Activated CD4-positive, alpha-beta T cell treated with anti-CD3 and anti-CD28 coated beads, Interleukin-2, amount 10 ng/mL, durations not matched to agents 24 days and 14 days (primary cell): ENCODE data around the gene HIPK2. TPM values are rescaled to one million over a fixed set of nuclear protein-coding genes. Genes with fewer than 3 reads are reported as not detected.
A peak's percentile ranks its signal among the peaks of the same experiment; 100 is the strongest.

Experiments
- DNase-seq: peaks from one replicate; pipeline ENCODE4 v3.0.0; 2022
- H3K27ac Mint-ChIP-seq: one replicate; pipeline ENCODE4 v1.8.0; 2022; ENCODE audit warnings: mild to moderate bottlenecking, mixed read lengths
- H3K27me3 Mint-ChIP-seq: one replicate; pipeline ENCODE4 v1.8.0; 2022; ENCODE audit warnings: mixed read lengths
- H3K36me3 Mint-ChIP-seq: one replicate; pipeline ENCODE4 v1.8.0; 2022; ENCODE audit warnings: low read depth, mild to moderate bottlenecking, mixed read lengths
- H3K4me1 Mint-ChIP-seq: one replicate; pipeline ENCODE4 v1.8.0; 2021; ENCODE audit warnings: mixed read lengths
- H3K4me3 Mint-ChIP-seq: one replicate; pipeline ENCODE4 v1.8.0; 2022; ENCODE audit warnings: mild to moderate bottlenecking, moderate library complexity, mixed read lengths
- H3K9me3 Mint-ChIP-seq: one replicate; pipeline ENCODE4 v1.8.0; 2021; ENCODE audit warnings: mixed read lengths
- intact Hi-C: fragments of 100-400 bp; cut with micrococcal nuclease; formaldehyde crosslinking; loops from one replicate; pipeline ENCODE4 v1.15.1; 2023
- total RNA-seq: library from RNA; stranded (reverse); gene quantifications from 2 replicates; pipeline ENCODE4 v1.2.3, GENCODE V29; 2022

HIPK2 gene
- total RNA-seq, 1 donor from 2014 or later, result 26.1 TPM

DNA sequence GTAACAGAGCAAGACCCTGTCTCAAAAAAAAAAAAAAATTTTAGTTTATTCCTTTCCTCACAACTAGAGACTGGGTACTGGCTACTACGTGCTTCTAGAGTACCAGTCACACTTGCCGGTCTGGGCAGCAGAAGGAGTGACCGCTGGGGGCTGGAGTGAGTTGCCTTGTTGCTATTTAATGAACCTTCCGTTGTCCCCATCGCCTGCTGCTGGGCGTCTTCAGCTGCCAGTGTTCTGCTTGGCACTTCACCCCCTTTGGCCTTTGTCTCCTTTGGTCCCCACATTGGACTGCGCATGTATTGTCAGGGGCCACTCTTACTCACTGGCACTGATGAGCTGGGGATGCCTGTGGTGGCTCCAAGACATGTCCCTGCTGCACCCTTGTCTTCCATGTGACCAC lies 143.7 kb downstream of the HIPK2 start:
- peaks cover 39% of the 10 kb centered on the region for H3K36me3 Mint-ChIP-seq
- no peak for DNase-seq
- no peaks in the 10 kb centered on the region for H3K27me3 Mint-ChIP-seq
- intact Hi-C loops, result no loop called here
- H3K27ac Mint-ChIP-seq, result no peak overlapping the region
- H3K4me3 Mint-ChIP-seq, result no peak overlapping the region
- H3K9me3 Mint-ChIP-seq, result no peaks in the 10 kb centered on the region
- peaks cover 46% of the 10 kb centered on the region for H3K4me1 Mint-ChIP-seq

DNA sequence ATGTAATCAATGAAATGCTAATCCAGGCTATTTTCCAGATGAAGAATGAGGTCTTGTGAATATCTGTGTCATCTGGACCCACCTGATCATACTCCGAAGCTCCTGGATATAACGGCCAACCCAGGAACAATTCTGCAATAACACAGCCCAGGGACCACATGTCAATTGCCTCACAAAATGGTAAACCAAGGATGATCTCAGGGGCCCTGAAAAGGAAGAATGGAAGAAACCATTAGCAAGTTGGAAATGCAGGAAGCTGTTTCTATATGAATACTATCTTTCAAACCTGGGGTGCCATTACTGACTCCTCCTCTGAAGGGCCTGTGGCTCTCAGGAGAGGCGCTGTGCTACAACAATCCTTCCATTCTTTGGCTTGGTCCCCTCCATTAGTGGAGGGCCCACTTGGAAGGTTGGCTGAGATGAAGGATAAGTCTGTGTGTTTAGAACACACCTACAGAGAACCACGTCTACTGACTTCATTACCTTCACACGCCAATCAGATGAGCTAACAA lies 146.2 kb downstream of the HIPK2 start:
- Mint-ChIP-seq H3K27me3 (no peaks in the 10 kb centered on the region), H3K9me3 (no peaks in the 10 kb centered on the region), H3K4me3 (no peak overlapping the region), H3K27ac (no peak overlapping the region), H3K36me3 (peaks cover 50% of the 10 kb centered on the region), H3K4me1 (peaks cover 61% of the 10 kb centered on the region)
- intact Hi-C loops, result no loop called here
- no peak for DNase-seq

DNA sequence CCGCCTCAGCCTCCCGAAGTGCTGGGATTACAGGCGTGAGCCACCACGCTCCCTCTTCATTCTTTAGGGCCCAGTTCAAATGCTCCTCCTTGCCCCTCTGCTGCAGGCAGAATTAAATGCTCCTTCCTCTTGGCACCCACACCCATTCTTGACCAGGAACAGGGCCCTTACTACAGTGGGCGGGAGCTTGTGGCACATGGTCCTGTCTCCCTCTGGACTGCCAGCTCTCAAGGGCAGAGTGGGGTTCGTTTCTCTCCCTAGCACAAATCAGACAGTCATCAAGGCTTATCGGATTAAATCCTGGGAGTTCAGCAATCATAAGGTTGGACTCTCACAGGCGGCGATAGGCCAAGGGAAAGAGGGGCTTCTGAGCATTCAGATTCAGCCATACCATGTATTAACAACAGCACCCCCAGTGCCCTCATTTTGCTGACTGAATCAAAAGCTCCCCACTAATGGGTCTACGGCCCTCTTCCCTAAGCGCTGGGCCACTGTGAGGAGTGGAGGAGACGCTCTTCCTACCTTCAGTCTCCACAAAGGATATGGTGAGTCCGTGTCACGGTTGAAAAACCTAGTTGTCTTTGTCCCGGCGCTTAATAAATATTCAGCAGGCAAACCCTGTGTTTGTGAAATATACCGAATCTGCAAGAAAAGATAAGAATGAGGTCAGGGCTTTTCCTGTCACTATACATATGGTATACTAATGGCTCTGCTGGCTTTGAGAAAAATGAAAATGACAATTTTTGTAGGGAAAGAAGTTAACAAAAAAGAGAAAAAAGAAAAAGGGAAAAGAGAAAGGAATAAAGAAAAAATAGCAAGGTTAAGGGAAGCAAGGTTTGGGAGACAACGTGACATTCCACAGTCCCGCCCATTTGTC lies 146.9 kb downstream of the HIPK2 start:
- no peaks in the 10 kb centered on the region for H3K27me3 Mint-ChIP-seq
- intact Hi-C loops, result no loop called here
- DNase-seq, result no peak
- peaks cover 60% of the 10 kb centered on the region for H3K4me1 Mint-ChIP-seq
- peaks cover 53% of the 10 kb centered on the region for H3K36me3 Mint-ChIP-seq
- peak overlapping the region; percentile 55 for H3K4me3 Mint-ChIP-seq
- H3K9me3 Mint-ChIP-seq, result no peaks in the 10 kb centered on the region
- no peak overlapping the region for H3K27ac Mint-ChIP-seq

DNA sequence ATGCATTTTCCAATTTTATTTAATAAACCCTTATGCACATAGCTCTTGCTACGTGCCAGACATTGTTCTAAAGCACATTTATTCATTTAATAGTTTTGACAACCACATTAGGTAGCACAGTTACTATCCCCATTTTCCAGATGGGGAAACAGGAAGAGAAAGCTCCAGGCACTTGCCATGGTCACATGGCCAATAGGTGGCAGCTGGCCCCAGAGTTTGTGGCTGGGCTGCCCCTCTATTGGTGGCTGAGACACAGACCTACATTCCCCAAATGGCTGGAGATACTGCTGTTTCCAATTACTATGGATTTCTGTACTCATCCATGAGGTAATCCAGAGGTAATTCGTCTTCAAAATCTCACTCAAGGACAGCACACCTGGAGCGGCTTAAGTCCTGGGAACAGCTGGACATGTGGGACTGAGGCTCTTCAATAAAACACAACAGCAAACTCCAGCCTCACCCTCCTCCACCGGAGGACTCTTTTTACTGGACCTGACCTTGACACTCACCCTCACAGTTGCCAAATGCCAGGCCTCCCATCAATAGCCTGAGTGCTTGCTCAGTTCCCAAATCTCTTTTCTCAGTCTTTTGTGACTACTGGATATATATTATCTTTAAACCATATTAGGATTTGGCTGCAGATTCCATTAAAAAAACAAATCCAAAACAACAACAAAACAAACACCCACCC lies 148.3 kb downstream of the HIPK2 start:
- no peak overlapping the region for H3K4me3 Mint-ChIP-seq
- H3K27me3 Mint-ChIP-seq, result no peaks in the 10 kb centered on the region
- H3K36me3 Mint-ChIP-seq, result peaks cover 56% of the 10 kb centered on the region
- H3K4me1 Mint-ChIP-seq, result peaks cover 60% of the 10 kb centered on the region
- intact Hi-C loops, result no loop called here
- no peaks in the 10 kb centered on the region for H3K9me3 Mint-ChIP-seq
- H3K27ac Mint-ChIP-seq, result peak overlapping the region; percentile 40
- DNase-seq, result no peak

DNA sequence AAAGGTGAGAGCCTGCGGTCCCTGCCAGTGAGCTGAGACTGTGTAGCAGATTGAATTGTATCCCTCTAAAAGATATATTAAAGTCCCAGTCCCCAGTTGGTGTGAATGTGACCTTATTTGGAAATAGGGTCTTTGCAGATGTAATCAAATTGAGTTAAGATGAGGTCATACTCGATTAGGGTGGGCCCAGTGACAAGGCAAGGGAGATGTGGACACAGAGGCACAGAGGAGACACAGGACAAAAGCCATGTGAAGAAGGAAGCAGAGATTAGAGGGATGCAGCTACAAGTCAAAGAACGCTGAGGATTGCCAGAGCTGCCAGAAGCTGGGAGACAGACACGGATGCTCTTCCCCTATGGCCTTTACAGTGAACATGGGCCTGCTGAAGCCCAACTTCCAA lies 150.0 kb downstream of the HIPK2 start:
- Mint-ChIP-seq H3K27me3 (no peaks in the 10 kb centered on the region), H3K4me1 (peaks cover 63% of the 10 kb centered on the region), H3K36me3 (peaks cover 57% of the 10 kb centered on the region), H3K4me3 (no peak overlapping the region), H3K9me3 (no peaks in the 10 kb centered on the region), H3K27ac (peak overlapping the region; percentile 10)
- no peak for DNase-seq
- intact Hi-C loops, result no loop called here

DNA sequence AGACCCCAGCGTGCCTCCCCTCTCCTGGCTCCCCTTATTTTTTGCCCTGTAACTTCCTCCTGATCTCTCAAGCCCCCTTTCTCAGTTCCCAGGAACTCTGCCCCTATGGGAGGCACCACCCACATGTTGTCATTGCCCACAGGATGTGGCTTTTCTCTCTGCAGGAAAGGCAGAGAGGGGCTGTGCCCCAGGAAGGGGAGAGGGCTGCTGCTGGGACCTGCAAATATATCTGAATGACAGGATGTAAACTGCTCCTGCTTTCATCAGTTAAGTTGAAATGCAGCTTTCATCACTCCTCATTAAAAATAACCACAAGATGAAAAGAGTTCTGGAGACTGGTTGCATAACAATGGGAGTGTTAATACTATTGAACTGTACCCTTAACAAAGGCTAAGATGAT lies 151.0 kb downstream of the HIPK2 start:
- Mint-ChIP-seq H3K36me3 (peaks cover 57% of the 10 kb centered on the region), H3K27ac (peak overlapping the region; percentile 72), H3K4me1 (peaks cover 63% of the 10 kb centered on the region), H3K4me3 (peak overlapping the region; percentile 50), H3K9me3 (no peaks in the 10 kb centered on the region), H3K27me3 (no peaks in the 10 kb centered on the region)
- peak; percentile 84 for DNase-seq
- intact Hi-C loops, result no loop called here

DNA sequence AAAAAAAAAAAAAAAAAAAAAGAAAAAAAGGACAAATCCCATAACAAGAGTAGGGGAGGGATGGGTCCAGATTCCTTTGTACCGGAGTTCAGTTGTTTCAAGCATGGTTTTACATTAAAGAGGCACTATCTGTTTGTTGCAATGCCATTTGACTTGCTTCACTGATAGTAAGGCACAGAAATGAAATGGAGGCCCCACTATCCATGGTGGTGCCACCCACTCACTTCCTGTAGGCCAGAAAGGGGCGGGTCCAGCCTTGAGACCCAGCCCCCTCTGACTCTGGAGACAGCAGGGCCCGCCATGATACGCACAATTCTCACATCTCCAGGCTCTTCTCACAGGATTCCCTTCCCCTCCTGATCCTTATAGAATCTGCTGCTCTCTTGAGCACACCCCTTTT lies 154.3 kb downstream of the HIPK2 start:
- Mint-ChIP-seq H3K9me3 (no peaks in the 10 kb centered on the region), H3K27ac (no peak overlapping the region), H3K27me3 (no peaks in the 10 kb centered on the region), H3K4me3 (no peak overlapping the region), H3K36me3 (peaks cover 40% of the 10 kb centered on the region), H3K4me1 (peaks cover 45% of the 10 kb centered on the region)
- DNase-seq, result no peak
- intact Hi-C loops, result loop anchor here (5.0 kb wide), 1 partner anchor 121 kb away; no protein-coding TSS in a partner anchor

DNA sequence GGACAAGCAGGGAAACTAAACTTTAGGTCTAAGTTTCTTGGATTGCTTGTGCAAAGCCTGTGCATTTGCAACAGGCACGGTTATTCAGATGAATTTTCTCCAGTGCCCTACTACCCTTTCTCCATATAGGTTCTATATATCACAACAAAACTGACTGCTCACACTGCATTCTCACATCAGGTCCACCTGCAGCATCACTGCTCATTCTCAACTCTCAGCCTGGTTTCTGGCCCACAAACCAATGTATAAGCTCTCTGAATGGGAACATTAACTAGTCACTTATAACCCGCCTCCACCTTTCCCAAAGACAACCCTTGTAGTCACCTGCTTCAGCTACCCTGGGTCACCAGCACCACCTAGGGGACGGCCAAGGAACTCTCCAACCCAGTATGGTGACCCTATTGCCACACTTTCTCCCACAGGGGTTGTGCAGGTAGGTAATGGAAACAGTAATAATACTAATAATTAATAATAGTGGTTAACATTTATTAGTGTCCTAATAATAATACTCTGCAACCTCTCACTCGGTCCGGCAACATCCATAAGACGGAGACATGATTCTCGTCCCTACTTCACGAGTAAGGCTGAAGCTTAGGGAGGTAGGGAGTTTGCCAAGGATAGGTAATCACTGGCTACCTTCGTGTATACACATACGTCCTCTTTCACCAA lies 157.0 kb downstream of the HIPK2 start:
- Mint-ChIP-seq H3K36me3 (peaks cover 31% of the 10 kb centered on the region), H3K4me3 (no peak overlapping the region), H3K27me3 (no peaks in the 10 kb centered on the region), H3K9me3 (no peaks in the 10 kb centered on the region), H3K4me1 (peaks cover 21% of the 10 kb centered on the region), H3K27ac (no peak overlapping the region)
- peak; percentile 87 for DNase-seq
- intact Hi-C loops, result loop anchor here (2.0 to 5.0 kb wide), 2 partner anchors 18 to 119 kb away; no protein-coding TSS in a partner anchor

DNA sequence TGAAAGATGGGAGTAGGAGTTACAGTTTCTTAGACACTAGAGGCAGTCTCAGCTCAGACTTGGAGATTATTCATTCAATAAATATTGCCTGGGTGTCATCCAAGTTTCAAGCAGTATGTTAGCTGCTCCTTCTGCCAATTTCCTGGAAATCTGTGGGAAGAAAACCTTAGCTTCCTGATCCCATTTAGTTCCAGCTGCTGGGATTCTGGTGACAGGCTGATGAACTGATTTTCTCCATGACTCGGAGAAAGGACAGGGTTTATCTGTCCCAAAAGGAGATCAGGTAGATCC lies 158.5 kb downstream of the HIPK2 start:
- H3K4me1 Mint-ChIP-seq, result peaks cover 8% of the 10 kb centered on the region
- no peak overlapping the region for H3K27ac Mint-ChIP-seq
- intact Hi-C loops, result loop anchor here (1.0 kb wide), 1 partner anchor 383 kb away; no protein-coding TSS in a partner anchor
- DNase-seq, result no peak
- H3K36me3 Mint-ChIP-seq, result peaks cover 19% of the 10 kb centered on the region
- no peak overlapping the region for H3K4me3 Mint-ChIP-seq
- H3K9me3 Mint-ChIP-seq, result no peaks in the 10 kb centered on the region
- H3K27me3 Mint-ChIP-seq, result no peaks in the 10 kb centered on the region

DNA sequence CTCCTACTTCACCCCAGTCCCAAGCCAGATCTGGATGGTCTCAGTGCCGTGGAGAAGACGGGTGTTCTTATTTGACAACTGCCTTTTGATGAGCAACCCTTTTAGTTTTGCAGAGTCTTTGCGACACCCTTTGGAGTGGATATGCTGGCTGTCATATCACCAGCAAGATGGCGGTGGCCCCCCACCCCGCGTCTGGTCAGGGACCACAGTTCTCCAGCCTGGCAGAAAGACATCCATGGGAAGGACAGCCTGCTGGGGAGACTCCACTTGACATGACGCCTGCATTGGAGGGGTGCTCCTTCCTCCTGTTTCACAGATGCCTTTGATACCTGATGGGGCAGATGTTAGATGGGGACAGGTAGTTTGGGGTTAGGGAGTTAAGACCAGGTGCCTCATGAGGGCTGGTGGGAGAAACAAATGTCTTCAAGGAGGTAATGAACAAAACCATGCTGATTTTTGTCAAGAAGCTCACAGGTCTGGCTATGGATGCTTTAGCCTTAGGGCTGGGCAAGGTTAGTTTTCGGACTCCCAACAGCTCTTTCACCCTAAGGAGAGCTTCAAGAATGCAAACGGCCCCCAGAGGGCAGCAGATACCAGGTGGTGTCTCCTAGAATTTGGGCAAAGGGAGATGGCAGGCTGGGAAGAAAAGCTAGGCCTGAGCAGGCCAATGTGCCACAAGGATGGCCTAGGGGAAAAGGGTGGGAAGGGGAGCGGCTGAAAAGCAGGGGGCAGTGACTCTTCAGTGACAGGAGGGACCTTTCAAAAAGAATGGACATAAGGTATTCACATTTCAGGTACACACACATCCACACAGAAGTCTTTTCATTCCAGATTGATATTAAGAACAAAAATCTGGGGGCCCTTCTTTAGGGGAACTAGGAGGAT lies 159.1 kb downstream of the HIPK2 start:
- Mint-ChIP-seq H3K4me3 (no peak overlapping the region), H3K9me3 (no peaks in the 10 kb centered on the region), H3K4me1 (peaks cover 5% of the 10 kb centered on the region), H3K27me3 (no peaks in the 10 kb centered on the region), H3K36me3 (peaks cover 22% of the 10 kb centered on the region), H3K27ac (no peak overlapping the region)
- peak; percentile 85 for DNase-seq
- intact Hi-C loops, result loop anchor here (1.0 kb wide), 1 partner anchor 384 kb away; no protein-coding TSS in a partner anchor

DNA sequence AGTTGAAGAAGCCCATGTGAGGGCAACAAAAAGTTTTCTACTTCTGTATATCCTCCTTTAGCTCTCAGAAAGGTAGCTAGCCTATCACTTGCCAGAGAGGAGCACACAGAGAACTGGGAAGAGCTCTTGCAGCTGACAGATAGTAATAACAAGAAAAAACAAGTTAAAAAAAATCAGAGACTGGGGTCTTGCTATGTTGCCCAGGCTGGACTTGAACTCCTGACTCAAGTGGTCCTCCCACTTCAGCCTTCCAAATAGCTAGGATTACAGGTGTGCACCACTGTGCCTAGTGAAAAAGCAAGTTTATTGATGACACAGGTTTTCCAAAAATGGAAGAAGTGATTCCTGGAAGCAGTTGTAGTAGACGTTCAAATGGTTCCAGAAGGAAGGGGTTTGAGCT lies 160.7 kb downstream of the HIPK2 start:
- peaks cover 27% of the 10 kb centered on the region for H3K36me3 Mint-ChIP-seq
- peaks cover 4% of the 10 kb centered on the region for H3K4me1 Mint-ChIP-seq
- no peak overlapping the region for H3K27ac Mint-ChIP-seq
- H3K9me3 Mint-ChIP-seq, result no peaks in the 10 kb centered on the region
- no peak overlapping the region for H3K4me3 Mint-ChIP-seq
- DNase-seq, result no peak
- intact Hi-C loops, result no loop called here
- no peaks in the 10 kb centered on the region for H3K27me3 Mint-ChIP-seq

DNA sequence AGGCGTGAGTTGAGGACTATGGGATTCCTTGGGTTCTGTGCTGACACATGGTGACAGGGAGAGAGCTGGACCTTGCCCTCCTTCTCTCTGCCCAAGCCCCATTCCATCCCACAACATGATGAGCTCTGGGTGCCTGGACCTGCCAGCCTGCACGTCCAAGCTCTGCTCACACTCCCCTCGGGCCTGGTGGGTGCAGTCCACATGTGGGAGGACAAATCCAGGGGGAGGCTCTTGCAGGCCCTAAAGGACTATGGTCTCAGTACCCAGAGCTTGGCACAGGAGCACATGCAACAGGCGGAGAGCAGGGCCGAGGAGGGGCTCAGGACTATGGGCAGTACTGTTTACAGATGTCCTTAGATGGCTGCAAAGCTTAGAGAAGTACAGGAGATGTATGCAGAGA lies 162.9 kb downstream of the HIPK2 start:
- H3K27me3 Mint-ChIP-seq, result no peaks in the 10 kb centered on the region
- no peak overlapping the region for H3K27ac Mint-ChIP-seq
- H3K4me3 Mint-ChIP-seq, result no peak overlapping the region
- H3K9me3 Mint-ChIP-seq, result no peaks in the 10 kb centered on the region
- intact Hi-C loops, result no loop called here
- no peaks in the 10 kb centered on the region for H3K4me1 Mint-ChIP-seq
- DNase-seq, result no peak
- H3K36me3 Mint-ChIP-seq, result peaks cover 34% of the 10 kb centered on the region

DNA sequence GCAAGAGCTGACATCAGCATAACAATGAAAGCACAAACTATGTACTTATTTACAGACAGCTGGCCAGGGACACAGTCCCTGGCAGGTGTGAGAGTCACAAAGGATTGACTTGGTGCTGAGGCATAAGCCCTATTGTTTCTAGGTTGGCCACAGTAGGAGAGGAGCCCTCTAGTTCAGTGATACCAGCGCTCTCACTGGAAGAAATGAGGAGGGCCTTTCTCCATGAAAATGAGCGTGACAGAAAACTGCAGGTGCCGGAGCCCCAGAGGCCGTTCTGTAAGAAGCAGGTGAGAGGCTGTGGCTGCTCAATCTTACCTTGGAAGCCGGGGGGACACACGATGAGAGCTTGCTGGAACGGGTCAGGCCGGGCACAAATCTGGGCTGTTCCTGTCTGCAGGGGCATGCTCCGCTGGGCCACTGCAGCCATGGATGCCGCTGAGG lies 163.8 kb downstream of the HIPK2 start:
- Mint-ChIP-seq H3K36me3 (peaks cover 34% of the 10 kb centered on the region), H3K27ac (no peak overlapping the region), H3K4me3 (no peak overlapping the region)

More for the DNA sequence above, 163.8 kb downstream of the HIPK2 start:
- DNase-seq, result no peak
- no peaks in the 10 kb centered on the region for H3K4me1 Mint-ChIP-seq
- intact Hi-C loops, result no loop called here
- H3K9me3 Mint-ChIP-seq, result no peaks in the 10 kb centered on the region
- no peaks in the 10 kb centered on the region for H3K27me3 Mint-ChIP-seq
